NCI-H187 (cell line): Measurements from ENCODE around the gene EFNA4.

Experiments
- DNase-seq, 2 experiments: peaks; one replicate each; lab custom pipeline; 2025; lab: John Stamatoyannopoulos, UW

The EFNA4 gene

GRCh38 chr1:155052439-155053395 is 10.8 kb upstream of the EFNA4 start:
- peak; percentile 67 to 69 for DNase-seq

DNA sequence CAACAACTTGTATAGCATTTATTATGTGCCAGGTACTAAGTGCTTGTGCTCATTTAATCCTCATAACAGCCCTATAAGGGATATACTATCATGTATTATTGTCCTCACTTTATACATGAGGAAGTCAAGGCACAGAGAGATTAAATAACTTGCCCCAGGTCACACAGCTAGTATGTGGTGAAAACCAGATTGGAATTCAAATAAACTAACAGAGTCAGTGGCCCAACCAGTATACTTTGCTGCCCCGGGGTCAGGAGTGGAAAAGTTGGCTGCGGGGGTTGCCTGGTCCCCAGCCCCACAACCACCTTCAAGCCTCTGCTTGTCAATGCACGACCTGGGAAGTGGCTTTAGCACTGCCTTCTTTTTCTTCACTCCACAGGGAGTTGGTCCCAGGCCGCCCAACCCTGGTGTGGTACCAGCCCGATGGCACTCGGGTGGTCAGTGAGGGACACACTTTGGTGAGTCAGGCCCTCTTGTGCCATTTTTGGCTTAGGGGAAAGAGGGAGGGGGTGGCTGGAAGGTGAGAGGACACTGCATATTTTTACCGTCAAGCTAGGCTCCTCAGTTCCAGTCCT is 9.9 kb upstream of the EFNA4 start:
- DNase-seq = no peak

GRCh38 chr1:155057104-155057503 is 6.4 kb upstream of the EFNA4 start:
- DNase-seq = no peak

- DNase-seq = no peak
Observed at GRCh38 chr1:155057788-155058211, 5.7 kb upstream of the EFNA4 start.

GRCh38 chr1:155060736-155061135 is 2.8 kb upstream of the EFNA4 start:
- no peak for DNase-seq

DNA sequence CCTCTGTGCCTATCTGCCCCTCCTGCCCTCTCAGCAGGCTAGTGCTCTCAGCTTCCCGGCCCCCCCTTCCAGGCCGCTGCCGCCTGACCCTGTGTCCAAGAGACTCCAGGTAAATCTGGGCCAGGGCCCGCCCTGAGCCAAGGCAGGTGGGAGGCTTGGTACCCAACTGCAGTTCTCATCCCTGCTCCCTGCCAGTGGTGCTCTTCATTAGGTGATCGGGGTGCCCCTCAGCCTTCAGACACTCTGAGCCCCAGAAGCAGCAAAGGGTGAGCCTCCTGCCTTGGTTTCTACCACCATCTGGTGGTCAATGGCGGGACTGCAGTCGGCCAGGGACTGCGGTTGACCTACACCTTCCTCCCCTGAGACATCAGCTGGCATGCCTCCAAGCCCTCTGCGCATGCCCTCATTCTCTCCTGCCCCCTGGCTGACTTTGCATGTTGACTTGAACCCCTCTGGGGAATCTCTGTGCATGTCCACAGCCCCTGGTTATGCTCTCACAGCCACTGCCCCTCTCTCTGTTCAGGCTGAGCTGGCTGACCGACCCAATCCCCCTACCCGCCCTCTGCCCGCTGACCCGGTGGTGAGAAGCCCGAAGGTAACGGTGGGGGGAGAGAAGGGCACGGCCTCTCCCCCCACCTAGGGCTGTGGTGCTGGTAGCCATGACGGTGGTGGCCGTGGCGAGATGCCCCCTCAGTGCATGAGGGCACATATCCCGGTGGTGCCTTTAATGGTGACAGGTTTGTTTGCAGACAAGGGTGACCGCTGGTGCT is 2.0 kb upstream of the EFNA4 start:
- peak; percentile 97 to 100 for DNase-seq

DNA sequence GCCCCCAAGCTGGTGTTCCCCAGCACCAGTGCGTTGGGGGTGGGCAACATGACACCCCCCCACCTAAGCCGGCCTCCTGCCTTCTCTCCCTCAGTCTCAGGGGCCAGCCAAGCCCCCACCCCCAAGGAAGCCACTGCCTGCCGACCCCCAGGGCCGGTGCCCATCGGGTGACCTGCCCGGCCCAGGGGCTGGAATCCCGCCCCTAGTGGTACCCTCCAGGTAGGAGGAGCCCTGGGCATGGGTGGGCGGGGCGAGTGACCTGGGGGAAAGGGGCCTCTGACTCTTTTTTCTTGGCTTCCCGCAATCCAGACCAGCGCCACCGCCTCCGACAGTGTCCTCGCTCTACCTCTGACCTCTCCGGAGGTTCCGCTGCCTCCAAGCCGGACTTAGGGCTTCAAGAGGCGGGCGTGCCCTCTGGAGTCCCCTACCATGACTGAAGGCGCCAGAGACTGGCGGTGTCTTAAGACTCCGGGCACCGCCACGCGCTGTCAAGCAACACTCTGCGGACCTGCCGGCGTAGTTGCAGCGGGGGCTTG is 1.3 kb upstream of the EFNA4 start:
- no peak for DNase-seq

- no peak for DNase-seq
Observed at GRCh38 chr1:155062702-155063411, 683 bp upstream of the EFNA4 start.

GRCh38 chr1:155064111-155064831 is 731 bp downstream of the EFNA4 start:
- no peak for DNase-seq

DNA sequence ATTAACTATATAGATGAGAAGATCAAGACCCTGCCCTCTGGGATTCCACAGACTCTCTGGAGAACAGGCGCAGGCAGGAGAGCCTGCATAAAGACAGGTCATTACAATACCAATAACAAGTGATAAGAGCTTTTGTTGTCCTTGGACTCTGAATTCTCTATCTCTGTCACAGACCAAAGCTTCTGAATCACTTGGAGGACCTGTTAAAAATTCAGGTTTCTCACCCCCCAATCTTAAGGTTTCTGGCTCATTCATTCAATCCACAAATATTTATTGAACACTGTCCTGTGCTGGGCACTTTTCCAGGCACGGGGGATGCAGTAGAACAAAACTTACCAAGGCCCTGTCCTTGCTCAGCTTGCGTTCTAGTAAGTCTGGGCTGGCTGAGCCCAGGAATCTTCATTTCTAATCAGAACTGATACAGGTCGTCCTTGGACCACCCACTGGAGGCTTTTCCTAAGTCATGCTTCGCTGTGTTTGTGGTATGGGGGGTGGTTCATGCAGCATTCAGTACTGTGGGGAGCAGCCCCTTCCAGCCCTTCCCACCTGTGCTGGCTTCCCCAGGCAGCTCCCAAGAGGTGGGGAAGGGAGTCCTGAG is 1.4 kb downstream of the EFNA4 start:
- DNase-seq = no peak

DNA sequence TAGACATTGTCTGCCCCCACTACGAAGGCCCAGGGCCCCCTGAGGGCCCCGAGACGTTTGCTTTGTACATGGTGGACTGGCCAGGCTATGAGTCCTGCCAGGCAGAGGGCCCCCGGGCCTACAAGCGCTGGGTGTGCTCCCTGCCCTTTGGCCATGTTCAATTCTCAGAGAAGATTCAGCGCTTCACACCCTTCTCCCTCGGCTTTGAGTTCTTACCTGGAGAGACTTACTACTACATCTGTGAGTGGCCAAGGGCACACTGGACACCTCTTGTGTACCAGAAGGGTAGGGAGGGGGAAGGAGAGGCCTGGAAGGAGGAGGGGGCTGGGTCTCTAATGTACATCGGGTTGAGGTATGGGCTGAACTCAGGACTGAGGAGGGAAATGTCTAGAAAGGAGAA is 3.2 kb downstream of the EFNA4 start:
- no peak for DNase-seq

- no peak for DNase-seq
Observed at GRCh38 chr1:155068599-155068998, 5.1 kb downstream of the EFNA4 start.

DNA sequence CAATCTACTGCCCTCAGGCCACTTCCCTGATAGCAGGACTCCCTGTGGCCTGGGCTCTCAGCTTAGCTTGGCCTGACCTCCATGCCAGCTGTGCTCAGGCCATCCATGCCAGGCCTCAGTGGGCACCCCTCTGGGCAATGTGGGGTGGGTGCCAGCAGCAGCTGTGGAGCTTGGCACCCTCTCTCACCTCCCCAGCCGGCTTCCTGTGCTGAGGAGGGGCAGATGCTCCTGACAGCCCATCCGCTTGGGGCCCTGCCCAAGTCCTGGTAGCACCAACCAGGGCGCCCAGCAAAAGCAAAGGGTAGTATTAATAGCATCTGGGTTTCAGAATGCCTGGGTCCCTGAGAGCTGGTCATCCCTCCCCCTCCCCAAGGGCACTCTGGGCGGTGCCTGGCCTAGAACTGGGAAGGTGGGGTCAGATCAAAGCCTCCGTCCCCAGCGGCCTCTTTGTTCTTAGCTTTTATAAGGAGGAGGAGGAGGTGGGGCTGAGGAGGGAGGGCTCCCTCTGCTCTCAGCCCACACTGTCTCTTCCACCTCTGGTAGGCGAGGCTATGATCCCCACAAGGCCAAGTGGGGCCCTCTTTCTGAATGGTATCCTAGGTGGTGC is 6.1 kb downstream of the EFNA4 start:
- DNase-seq = peak in 1 of 2 experiments; percentile 83

DNA sequence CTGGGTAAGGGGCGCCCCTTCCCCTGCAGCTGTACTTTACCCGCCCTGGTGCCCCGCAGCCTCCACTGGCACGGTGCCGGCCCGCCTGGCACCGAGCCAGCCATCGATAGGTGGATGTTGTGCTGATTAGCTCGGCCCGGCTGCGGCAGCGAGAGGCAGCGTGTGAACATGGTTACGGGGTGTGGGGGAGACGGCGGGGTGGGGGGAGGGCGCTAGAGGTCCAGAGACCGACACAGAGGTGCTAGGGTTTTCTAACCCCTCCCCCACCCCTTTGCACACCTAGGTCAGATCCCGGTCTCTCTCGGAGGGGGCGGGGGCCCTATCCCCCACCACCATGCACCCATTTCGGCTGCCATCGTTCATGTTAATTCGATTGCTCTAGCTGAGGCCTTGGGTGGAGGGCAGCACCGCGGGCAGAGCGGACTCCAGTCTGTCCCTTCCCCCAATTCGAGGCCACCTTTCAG is 6.7 kb downstream of the EFNA4 start:
- DNase-seq = peak; percentile 26 to 83

DNA sequence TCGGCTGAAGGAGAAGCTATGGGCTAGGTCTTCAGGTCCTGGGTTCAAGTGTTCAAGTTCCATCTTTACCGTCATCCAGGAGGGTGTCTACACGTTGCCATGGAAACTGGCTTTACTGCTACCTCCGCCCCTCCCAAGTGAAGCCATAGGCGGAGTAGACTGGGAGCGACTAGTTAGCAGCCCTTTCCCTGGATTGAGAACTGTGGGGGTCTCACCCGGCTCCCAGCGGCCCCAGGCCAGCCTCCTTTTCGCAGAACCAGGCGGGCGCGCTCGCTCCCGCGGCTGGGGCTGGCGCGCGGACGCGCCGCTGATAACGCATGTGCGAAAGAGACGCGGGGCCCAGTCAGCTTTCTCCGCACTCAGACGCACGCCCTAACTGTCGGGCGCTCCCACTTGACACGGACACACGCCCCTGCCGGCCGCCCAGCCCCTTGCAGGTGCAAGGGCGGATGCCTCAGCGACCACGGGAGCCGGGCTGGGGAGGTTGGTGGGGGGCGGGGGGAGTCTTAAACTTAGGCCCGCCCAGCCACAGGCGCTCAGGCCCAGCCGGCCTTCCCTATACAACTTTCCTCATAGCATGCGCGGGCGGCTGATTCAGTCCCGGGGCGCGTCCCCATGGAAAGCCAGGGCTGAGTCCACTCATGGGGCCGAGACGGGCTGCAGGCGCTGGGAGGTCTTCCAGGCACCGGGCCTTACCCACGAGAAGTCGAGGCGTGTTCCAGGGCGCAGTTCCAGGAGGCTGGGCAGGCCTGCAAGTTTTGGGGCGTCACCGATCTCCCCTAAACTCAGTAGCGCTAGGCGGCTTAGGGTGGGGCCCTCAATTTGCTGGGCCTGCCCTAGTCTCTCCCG is 7.4 kb downstream of the EFNA4 start:
- DNase-seq = peak; percentile 67 to 80

GRCh38 chr1:155071701-155072100 is 8.2 kb downstream of the EFNA4 start:
- DNase-seq = no peak

GRCh38 chr1:155072531-155073289 is 9.2 kb downstream of the EFNA4 start:
- no peak for DNase-seq
